Gastrocnemius medialis (tissue), 4 donors: Measurements from ENCODE around the gene CLRN1. TPM values are rescaled to one million over a fixed set of nuclear protein-coding genes. Genes with fewer than 3 reads are reported as not detected.

Experiments
- ATAC-seq, 2 donors: fragments of 150-250 bp; one replicate each; pipeline ENCODE4 v1.9.1; 2016
- DNase-seq, 2 donors: peaks; one replicate each; pipeline ENCODE4 v3.0.0-alpha.2; 2019
- H3K27ac ChIP-seq, 4 donors: fragments of 200-600 bp; sonication (generic); 1 replicate in 1 of 4; 2 replicates in 3 of 4; pipeline ENCODE4 v1.5.1; 2016 to 2018; ENCODE audit warnings: mild to moderate bottlenecking in 2 of 4, moderate library complexity in 1 of 4
- H3K27me3 ChIP-seq, 3 donors: fragments of 200-600 bp; sonication (generic) in 2 of 3; 1 replicate in 1 of 3; 2 replicates in 2 of 3; pipeline versions ENCODE4 v1.5.1 to v1.6.0; 2016 to 2019; ENCODE audit warnings: mild to moderate bottlenecking in 1 of 3, moderate library complexity in 1 of 3
- H3K36me3 ChIP-seq, 2 donors: fragments of 200-600 bp; sonication (generic) in 1 of 2; one replicate each; pipeline ENCODE4 v1.5.1; 2017 to 2018
- H3K4me1 ChIP-seq, 2 donors: fragments of 200-600 bp; sonication (generic) in 1 of 2; one replicate each; pipeline ENCODE4 v1.5.1; 2016 to 2017; ENCODE audit warnings: mild to moderate bottlenecking in 2 of 2
- H3K4me3 ChIP-seq, 4 donors: fragments of 200-600 bp; sonication (generic) in 3 of 4; 1 replicate in 1 of 4; 2 replicates in 3 of 4; pipeline ENCODE4 v1.5.1; 2016 to 2019; ENCODE audit warnings: mild to moderate bottlenecking in 2 of 4
- H3K9me3 ChIP-seq, 3 donors: fragments of 200-600 bp; sonication (generic) in 2 of 3; 1 replicate in 1 of 3; 2 replicates in 2 of 3; pipeline ENCODE4 v1.5.1; 2016 to 2019
- CTCF ChIP-seq, 5 experiments: fragments of 450-650 bp in 3 of 5; fragments of 200-600 bp in 2 of 5; sonication (generic) in 2 of 5; IDR thresholded peaks in 4 of 5; conservative IDR thresholded peaks in 1 of 5; 1 replicate in 4 of 5; 2 replicates in 1 of 5; pipeline ENCODE4 v1.5.1; 2016 to 2019; ENCODE audit warnings: antibody characterized with exemption in 5 of 5, mild to moderate bottlenecking in 3 of 5, moderate library complexity in 3 of 5
- POLR2A ChIP-seq, 2 donors: fragments of 450-650 bp; IDR thresholded peaks; one replicate each; pipeline ENCODE4 v1.6.1; 2017; ENCODE audit warnings: antibody characterized with exemption in 2 of 2, mild to moderate bottlenecking in 2 of 2, moderate library complexity in 2 of 2
- in situ Hi-C, 4 donors: fragments of 200-750 bp; cut with MboI; loops; one replicate each; pipeline versions ENCODE4 v1.15.0 to v1.8.0; 2017; ENCODE audit warnings: low sequenced_read_pairs in 4 of 4
- intact Hi-C: fragments of 100-400 bp; cut with DNase I; formaldehyde crosslinking; loops from one replicate; pipeline ENCODE4 v1.15.1; 2023; ENCODE audit warnings: low total_unique reads
- total RNA-seq, 4 donors: library from RNA; depleted of rRNA; stranded (reverse); fragments of >200 nt; gene quantifications; one replicate each; pipeline versions ENCODE4 v1.1.0 to v1.2.3, GENCODE V29; 2016

CLRN1 gene
- total RNA-seq, 4 donors from 2014 or later = not detected

GRCh38 chr3:151008699-151009098 is 36.2 kb upstream of the CLRN1 start:
- intact Hi-C loops (no loop called here), in situ Hi-C loops (no loop called here)
- H3K27ac ChIP-seq = no peak overlapping the region
- no peak for DNase-seq
- ATAC-seq = no peak
- H3K4me1 ChIP-seq = no peaks in the 10 kb centered on the region
- H3K27me3 ChIP-seq = no peaks in the 10 kb centered on the region
- H3K36me3 ChIP-seq = no peaks in the 10 kb centered on the region
- TF ChIP-seq POLR2A (IDR thresholded peaks at IDR 0.05) (no peak), CTCF (IDR thresholded peaks at IDR 0.05 in 4 of 5, conservative IDR thresholded peaks at IDR 0.05 in 1 of 5) (no peak)
- H3K4me3 ChIP-seq = no peak overlapping the region
- H3K9me3 ChIP-seq = no peaks in the 10 kb centered on the region

GRCh38 chr3:151003768-151004134 is 31.2 kb upstream of the CLRN1 start:
- intact Hi-C loops = no loop called here
- in situ Hi-C loops = no loop called here
- Histone ChIP-seq H3K36me3 (no peaks in the 10 kb centered on the region), H3K4me1 (no peaks in the 10 kb centered on the region), H3K9me3 (no peaks in the 10 kb centered on the region), H3K27ac (no peak overlapping the region), H3K4me3 (no peak overlapping the region), H3K27me3 (no peaks in the 10 kb centered on the region)
- DNase-seq (no peak), ATAC-seq (no peak)
- TF ChIP-seq POLR2A (IDR thresholded peaks at IDR 0.05) (no peak), CTCF (IDR thresholded peaks at IDR 0.05 in 4 of 5, conservative IDR thresholded peaks at IDR 0.05 in 1 of 5) (no peak)

GRCh38 chr3:151003029-151003767 is 30.7 kb upstream of the CLRN1 start:
- Histone ChIP-seq H3K27me3 (no peaks in the 10 kb centered on the region), H3K27ac (no peak overlapping the region), H3K4me1 (no peaks in the 10 kb centered on the region), H3K36me3 (no peaks in the 10 kb centered on the region), H3K9me3 (no peaks in the 10 kb centered on the region), H3K4me3 (no peak overlapping the region)
- DNase-seq = no peak
- intact Hi-C loops (no loop called here), in situ Hi-C loops (no loop called here)
- no peak for ATAC-seq
- TF ChIP-seq POLR2A (IDR thresholded peaks at IDR 0.05) (no peak), CTCF (IDR thresholded peaks at IDR 0.05 in 4 of 5, conservative IDR thresholded peaks at IDR 0.05 in 1 of 5) (no peak)

GRCh38 chr3:151002003-151002981 is 29.8 kb upstream of the CLRN1 start:
- H3K36me3 ChIP-seq = no peaks in the 10 kb centered on the region
- DNase-seq (no peak), ATAC-seq (no peak)
- no peaks in the 10 kb centered on the region for H3K4me1 ChIP-seq
- H3K27ac ChIP-seq = no peak overlapping the region
- intact Hi-C loops (no loop called here), in situ Hi-C loops (no loop called here)
- TF ChIP-seq CTCF (IDR thresholded peaks at IDR 0.05 in 4 of 5, conservative IDR thresholded peaks at IDR 0.05 in 1 of 5) (no peak), POLR2A (IDR thresholded peaks at IDR 0.05) (no peak)
- H3K4me3 ChIP-seq = no peak overlapping the region
- no peaks in the 10 kb centered on the region for H3K9me3 ChIP-seq
- H3K27me3 ChIP-seq = no peaks in the 10 kb centered on the region
